ENCODE results near the gene YTHDC1.

DNA sequence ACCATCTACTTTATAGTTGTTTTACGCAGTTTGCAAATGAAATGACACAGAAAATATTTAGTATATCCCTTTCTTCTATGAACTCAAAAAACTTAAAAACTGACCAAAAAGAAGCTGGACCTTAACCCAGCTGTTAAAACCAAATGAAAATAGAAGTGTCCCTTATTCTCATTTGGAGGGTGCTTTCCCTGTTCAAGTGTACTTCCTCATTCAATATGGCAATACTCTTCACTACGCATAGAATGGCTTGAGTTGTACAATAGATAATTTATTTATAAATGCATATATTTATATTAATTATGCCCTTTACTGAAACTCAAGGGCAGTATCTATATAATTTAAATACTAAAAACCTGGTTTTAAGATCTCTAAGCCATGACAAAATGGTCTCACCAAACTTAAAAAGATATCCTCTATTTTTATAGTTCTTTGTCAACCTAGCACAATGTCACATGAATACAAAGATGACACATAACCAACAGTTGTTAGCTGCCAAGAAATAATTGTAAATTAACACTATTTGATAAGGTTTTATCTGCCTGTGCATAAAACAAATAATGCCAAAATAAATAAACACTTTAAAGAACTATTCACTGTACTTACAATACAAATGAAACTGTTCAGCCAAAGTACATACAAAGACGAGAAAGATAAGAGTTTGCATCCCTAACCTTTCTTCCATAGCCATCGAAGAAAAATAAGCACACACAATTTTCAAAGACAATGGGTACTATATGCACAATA, 25.2 kb downstream of the YTHDC1 start:
- TF ChIP-seq, protein P1, sequence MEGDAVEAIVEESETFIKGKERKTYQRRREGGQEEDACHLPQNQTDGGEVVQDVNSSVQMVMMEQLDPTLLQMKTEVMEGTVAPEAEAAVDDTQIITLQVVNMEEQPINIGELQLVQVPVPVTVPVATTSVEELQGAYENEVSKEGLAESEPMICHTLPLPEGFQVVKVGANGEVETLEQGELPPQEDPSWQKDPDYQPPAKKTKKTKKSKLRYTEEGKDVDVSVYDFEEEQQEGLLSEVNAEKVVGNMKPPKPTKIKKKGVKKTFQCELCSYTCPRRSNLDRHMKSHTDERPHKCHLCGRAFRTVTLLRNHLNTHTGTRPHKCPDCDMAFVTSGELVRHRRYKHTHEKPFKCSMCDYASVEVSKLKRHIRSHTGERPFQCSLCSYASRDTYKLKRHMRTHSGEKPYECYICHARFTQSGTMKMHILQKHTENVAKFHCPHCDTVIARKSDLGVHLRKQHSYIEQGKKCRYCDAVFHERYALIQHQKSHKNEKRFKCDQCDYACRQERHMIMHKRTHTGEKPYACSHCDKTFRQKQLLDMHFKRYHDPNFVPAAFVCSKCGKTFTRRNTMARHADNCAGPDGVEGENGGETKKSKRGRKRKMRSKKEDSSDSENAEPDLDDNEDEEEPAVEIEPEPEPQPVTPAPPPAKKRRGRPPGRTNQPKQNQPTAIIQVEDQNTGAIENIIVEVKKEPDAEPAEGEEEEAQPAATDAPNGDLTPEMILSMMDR (IDR thresholded peaks at IDR 0.05; ENCODE audit: control extremely low read depth in 1 of 3, insufficient read depth in 1 of 3, low read depth in 1 of 3, low read length in 3 of 3): no peak
- no peak for TF ChIP-seq CREB1 (IDR thresholded peaks at IDR 0.05)
- TF ChIP-seq, protein P2, sequence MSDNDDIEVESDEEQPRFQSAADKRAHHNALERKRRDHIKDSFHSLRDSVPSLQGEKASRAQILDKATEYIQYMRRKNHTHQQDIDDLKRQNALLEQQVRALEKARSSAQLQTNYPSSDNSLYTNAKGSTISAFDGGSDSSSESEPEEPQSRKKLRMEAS (IDR thresholded peaks at IDR 0.05): no peak
- TF ChIP-seq GABPA (IDR thresholded peaks at IDR 0.05; ENCODE audit: borderline replicate concordance, insufficient read depth, low read length): no peak

All from H1 (cell line).